WTC11 (cell line): Measurements from ENCODE around the gene SNTB2.
"Not testable (repeated sequence)": the region's sequence is repeated elsewhere in the genome, so short reads cannot be mapped to it uniquely, and the experiment has no call there.

ENCODE experiments used
- CREB1 ChIP-seq: sonication (generic); formaldehyde crosslinking; IDR thresholded peaks from 2 replicates; pipeline ENCODE4 v1.8.0; 2023; ENCODE audit warnings: mild to moderate bottlenecking, missing genetic modification reagents
- KAT7 ChIP-seq: sonication (generic); formaldehyde crosslinking; IDR thresholded peaks from 2 replicates; pipeline ENCODE4 v1.8.1; 2023; ENCODE audit warnings: missing genetic modification reagents, mild to moderate bottlenecking, borderline replicate concordance
- MAX ChIP-seq: sonication (generic); formaldehyde crosslinking; IDR thresholded peaks from 2 replicates; pipeline ENCODE4 v1.8.0; 2022; ENCODE audit warnings: mild to moderate bottlenecking, missing genetic modification reagents
- NR2C2 ChIP-seq: sonication (generic); formaldehyde crosslinking; IDR thresholded peaks from 2 replicates; pipeline ENCODE4 v1.8.0; 2022; ENCODE audit warnings: mild to moderate bottlenecking, missing genetic modification reagents
- RORB ChIP-seq: fragments of 250-450 bp; sonication (Bioruptor Pico); IDR thresholded peaks from 2 replicates; pipeline ENCODE4 v1.9.0; 2021; ENCODE audit warnings: mild to moderate bottlenecking
- TEAD1 ChIP-seq: sonication (generic); formaldehyde crosslinking; IDR thresholded peaks from 2 replicates; pipeline ENCODE4 v1.8.0; 2022; ENCODE audit warnings: mild to moderate bottlenecking, missing genetic modification reagents
- ZNF423 ChIP-seq: fragments of 250-450 bp; sonication (Bioruptor Pico); IDR thresholded peaks from 2 replicates; pipeline ENCODE4 v2.1.2; 2022; ENCODE audit warnings: mild to moderate bottlenecking, moderate library complexity
- TF ChIP-seq, protein P1 (sequence below): fragments of 200-600 bp; IDR thresholded peaks from 2 replicates; pipeline ENCODE4 v1.8.0; 2022; ENCODE audit warnings: antibody characterized with exemption
- TF ChIP-seq, protein P2 (sequence below): sonication (generic); formaldehyde crosslinking; conservative IDR thresholded peaks from 2 replicates; pipeline ENCODE4 v1.8.1; 2022; ENCODE audit warnings: mild to moderate bottlenecking, missing genetic modification reagents
- TF ChIP-seq, protein P3 (sequence below): sonication (generic); formaldehyde crosslinking; IDR thresholded peaks from 2 replicates; pipeline ENCODE4 v1.8.1; 2022; ENCODE audit warnings: mild to moderate bottlenecking, missing genetic modification reagents, moderate library complexity, borderline replicate concordance

- TF ChIP-seq KAT7 (CRISPR knock-in tag); ZNF423 (CRISPR knock-in tag); NR2C2; RORB (CRISPR knock-in tag); TEAD1 (CRISPR knock-in tag); MAX; CREB1 (CRISPR knock-in tag): not testable (repeated sequence)
- TF ChIP-seq, protein P1, sequence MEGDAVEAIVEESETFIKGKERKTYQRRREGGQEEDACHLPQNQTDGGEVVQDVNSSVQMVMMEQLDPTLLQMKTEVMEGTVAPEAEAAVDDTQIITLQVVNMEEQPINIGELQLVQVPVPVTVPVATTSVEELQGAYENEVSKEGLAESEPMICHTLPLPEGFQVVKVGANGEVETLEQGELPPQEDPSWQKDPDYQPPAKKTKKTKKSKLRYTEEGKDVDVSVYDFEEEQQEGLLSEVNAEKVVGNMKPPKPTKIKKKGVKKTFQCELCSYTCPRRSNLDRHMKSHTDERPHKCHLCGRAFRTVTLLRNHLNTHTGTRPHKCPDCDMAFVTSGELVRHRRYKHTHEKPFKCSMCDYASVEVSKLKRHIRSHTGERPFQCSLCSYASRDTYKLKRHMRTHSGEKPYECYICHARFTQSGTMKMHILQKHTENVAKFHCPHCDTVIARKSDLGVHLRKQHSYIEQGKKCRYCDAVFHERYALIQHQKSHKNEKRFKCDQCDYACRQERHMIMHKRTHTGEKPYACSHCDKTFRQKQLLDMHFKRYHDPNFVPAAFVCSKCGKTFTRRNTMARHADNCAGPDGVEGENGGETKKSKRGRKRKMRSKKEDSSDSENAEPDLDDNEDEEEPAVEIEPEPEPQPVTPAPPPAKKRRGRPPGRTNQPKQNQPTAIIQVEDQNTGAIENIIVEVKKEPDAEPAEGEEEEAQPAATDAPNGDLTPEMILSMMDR, result not testable (repeated sequence)
- TF ChIP-seq, protein P2, sequence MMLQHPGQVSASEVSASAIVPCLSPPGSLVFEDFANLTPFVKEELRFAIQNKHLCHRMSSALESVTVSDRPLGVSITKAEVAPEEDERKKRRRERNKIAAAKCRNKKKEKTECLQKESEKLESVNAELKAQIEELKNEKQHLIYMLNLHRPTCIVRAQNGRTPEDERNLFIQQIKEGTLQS (CRISPR knock-in tag), result not testable (repeated sequence)
- TF ChIP-seq, protein P3, sequence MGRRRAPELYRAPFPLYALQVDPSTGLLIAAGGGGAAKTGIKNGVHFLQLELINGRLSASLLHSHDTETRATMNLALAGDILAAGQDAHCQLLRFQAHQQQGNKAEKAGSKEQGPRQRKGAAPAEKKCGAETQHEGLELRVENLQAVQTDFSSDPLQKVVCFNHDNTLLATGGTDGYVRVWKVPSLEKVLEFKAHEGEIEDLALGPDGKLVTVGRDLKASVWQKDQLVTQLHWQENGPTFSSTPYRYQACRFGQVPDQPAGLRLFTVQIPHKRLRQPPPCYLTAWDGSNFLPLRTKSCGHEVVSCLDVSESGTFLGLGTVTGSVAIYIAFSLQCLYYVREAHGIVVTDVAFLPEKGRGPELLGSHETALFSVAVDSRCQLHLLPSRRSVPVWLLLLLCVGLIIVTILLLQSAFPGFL (CRISPR knock-in tag), result not testable (repeated sequence)
These were observed 72.4 kb downstream of the SNTB2 start for GRCh38 chr16:69259428-69259764.
